HFFc6 (cell line): ENCODE results near the gene EPHX1. TPM values are rescaled to one million over a fixed set of nuclear protein-coding genes. Genes with fewer than 3 reads are reported as not detected.
A peak's percentile ranks its signal among the peaks of the same experiment; 100 is the strongest.

Experiments
- DNase-seq: peaks from one replicate; pipeline ENCODE4 v3.0.0-alpha.2; 2018
- H3K27ac Mint-ChIP-seq: 2 replicates; pipeline ENCODE4 v1.8.0; 2020; ENCODE audit warnings: mild to moderate bottlenecking, mixed read lengths
- H3K27me3 Mint-ChIP-seq: 2 replicates; pipeline ENCODE4 v1.8.0; 2021; ENCODE audit warnings: mild to moderate bottlenecking, moderate library complexity, mixed read lengths; ENCODE audit not compliant: insufficient read depth
- H3K36me3 Mint-ChIP-seq: 2 replicates; pipeline ENCODE4 v1.8.0; 2021; ENCODE audit warnings: low read depth, mixed read lengths
- H3K4me1 Mint-ChIP-seq: 2 replicates; pipeline ENCODE4 v1.8.0; 2020; ENCODE audit warnings: low read depth, mixed read lengths
- H3K4me3 Mint-ChIP-seq: 2 replicates; pipeline ENCODE4 v1.8.0; 2020; ENCODE audit warnings: mild to moderate bottlenecking, moderate library complexity, mixed read lengths
- H3K9me3 Mint-ChIP-seq: 2 replicates; pipeline ENCODE4 v1.8.0; 2020; ENCODE audit warnings: mild to moderate bottlenecking, mixed read lengths
- total RNA-seq, 6 experiments: library from RNA; stranded (reverse); fragmentation: NEBNext Ultra II Directional; extraction: Animal tissue kit (Norgen Biotek cat#: 25700); gene quantifications; 2 replicates in 1 of 6; 3 replicates in 5 of 6; pipeline ENCODE4 v1.2.3, GENCODE V29; 2021
- TF ChIP-seq, protein P1 (sequence below): fragments of 200-600 bp; sonication (generic); IDR thresholded peaks from 2 replicates; pipeline ENCODE4 v1.5.0; 2021; ENCODE audit warnings: antibody characterized with exemption, mild to moderate bottlenecking

Gene EPHX1
- total RNA-seq, 6 experiments from 2014 or later: 30.3 to 38.7 (median 34.9) TPM

DNA sequence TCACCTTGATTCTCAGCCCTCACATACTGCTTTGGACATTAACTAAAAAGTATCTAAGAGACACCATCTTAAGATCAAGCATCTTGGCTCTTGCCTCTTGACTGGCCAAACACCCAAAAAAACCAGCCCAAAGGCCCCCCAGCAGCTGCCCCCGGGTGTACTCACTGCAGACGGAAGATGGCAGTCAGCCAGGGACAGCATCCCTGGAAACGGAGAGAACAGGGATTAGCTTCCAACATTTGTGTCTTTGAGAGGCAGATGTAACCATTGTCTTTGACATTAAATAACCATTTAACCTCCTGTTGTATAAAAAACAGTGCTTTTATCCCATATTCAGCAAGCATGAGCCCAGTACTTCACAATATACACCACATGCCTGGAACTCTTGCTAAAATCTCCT is 61.0 kb downstream of the EPHX1 start:
- H3K4me3 Mint-ChIP-seq: no peak overlapping the region
- peaks cover 32% of the 10 kb centered on the region for H3K36me3 Mint-ChIP-seq
- H3K27ac Mint-ChIP-seq: 0 out of 2 replicates have a peak overlapping the region, but pooled peaks have one; percentile 14
- no peaks in the 10 kb centered on the region for H3K27me3 Mint-ChIP-seq
- DNase-seq: no peak
- TF ChIP-seq, protein P1, sequence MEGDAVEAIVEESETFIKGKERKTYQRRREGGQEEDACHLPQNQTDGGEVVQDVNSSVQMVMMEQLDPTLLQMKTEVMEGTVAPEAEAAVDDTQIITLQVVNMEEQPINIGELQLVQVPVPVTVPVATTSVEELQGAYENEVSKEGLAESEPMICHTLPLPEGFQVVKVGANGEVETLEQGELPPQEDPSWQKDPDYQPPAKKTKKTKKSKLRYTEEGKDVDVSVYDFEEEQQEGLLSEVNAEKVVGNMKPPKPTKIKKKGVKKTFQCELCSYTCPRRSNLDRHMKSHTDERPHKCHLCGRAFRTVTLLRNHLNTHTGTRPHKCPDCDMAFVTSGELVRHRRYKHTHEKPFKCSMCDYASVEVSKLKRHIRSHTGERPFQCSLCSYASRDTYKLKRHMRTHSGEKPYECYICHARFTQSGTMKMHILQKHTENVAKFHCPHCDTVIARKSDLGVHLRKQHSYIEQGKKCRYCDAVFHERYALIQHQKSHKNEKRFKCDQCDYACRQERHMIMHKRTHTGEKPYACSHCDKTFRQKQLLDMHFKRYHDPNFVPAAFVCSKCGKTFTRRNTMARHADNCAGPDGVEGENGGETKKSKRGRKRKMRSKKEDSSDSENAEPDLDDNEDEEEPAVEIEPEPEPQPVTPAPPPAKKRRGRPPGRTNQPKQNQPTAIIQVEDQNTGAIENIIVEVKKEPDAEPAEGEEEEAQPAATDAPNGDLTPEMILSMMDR: no peak
- no peaks in the 10 kb centered on the region for H3K9me3 Mint-ChIP-seq
- peaks cover 24% of the 10 kb centered on the region for H3K4me1 Mint-ChIP-seq

DNA sequence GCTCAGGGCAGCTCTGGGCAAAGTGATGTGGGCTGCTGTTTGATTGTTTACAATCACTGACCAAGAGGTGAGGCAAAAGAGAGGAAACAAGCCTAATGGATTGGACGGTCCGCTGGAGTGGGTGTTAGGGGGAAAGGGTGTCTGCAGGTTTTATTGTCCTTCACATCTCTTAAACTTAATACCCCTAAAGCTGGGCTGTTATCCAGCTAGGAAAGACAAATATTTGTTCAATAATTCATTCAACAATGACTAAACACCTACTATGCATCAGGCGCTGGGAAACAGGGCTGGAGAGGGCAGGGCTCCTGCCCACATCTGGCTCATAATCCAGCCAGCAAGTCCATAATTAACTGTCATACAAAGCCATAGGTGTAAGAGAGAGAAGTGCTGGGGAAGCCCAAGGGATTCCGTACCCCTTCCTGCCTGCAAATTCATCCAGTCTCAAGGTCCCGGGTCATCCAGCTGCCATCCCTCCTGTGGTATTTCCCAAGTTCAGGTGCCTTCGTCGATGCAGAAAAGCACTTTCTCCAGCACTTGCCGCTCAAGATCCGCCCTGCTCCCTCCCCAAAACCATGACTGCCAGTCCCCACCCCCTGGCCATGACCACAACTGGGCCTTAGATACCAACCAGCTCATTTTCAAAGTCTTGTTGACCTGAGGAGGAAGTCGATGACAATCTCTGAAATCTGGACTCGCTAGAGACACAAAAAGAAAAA is 61.6 kb downstream of the EPHX1 start:
- TF ChIP-seq, protein P1: no peak
- Mint-ChIP-seq H3K4me3 (no peak overlapping the region), H3K9me3 (no peaks in the 10 kb centered on the region), H3K4me1 (peaks cover 18% of the 10 kb centered on the region), H3K27me3 (no peaks in the 10 kb centered on the region), H3K27ac (peak overlapping the region; percentile 14; the same call in 1 of the 2 replicates), H3K36me3 (peaks cover 32% of the 10 kb centered on the region)
- no peak for DNase-seq

DNA sequence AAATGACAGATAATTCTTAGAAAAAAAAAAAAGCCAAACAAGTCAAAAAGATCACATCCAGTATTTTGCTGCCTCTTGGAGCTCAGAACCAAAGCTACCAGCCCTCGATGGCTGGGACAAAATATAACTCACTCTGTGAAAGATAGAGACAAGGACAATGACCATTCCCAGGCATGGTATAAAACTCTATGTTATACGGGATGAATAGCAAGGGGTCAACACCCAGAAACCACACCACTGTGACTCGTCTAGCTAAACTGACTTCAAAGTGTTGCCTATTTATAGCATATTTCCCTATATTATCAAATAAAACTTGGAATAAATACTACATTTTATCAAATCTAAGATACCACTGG is 62.1 kb downstream of the EPHX1 start:
- no peak overlapping the region for H3K4me3 Mint-ChIP-seq
- no peak overlapping the region for H3K27ac Mint-ChIP-seq
- TF ChIP-seq, protein P1: no peak
- H3K4me1 Mint-ChIP-seq: peaks cover 13% of the 10 kb centered on the region
- no peaks in the 10 kb centered on the region; the same call in 1 of the 2 replicates for H3K27me3 Mint-ChIP-seq
- H3K9me3 Mint-ChIP-seq: no peaks in the 10 kb centered on the region
- DNase-seq: no peak
- peaks cover 30% of the 10 kb centered on the region for H3K36me3 Mint-ChIP-seq

DNA sequence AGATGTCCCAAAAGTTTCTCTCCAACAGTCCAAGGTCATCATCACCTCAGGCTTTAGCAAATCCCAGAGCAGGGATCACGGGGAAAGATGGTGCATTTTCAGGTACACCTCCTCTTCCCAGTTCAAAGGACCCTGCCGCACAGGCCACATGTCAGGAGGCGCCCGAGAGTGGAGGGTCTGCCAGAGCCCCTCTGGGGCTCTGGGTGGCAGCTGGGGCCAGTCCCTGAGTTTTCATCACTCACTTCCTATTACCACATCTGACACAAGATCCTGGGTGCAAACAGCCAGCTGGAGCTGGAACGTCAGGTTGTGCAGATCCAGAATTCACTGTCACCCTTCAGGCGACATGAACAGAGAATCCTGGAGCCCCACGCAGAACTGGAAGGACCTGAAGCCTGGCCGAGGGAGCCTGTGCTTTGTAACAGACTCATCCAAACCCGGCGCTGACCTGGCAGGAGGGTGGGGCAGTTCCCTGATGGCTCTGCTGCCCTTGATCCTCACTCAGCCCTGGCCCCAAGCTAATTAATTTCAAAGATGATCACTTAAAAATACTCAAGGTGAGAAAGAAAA is 63.4 kb downstream of the EPHX1 start:
- DNase-seq: no peak
- peaks cover 23% of the 10 kb centered on the region for H3K36me3 Mint-ChIP-seq
- no peak overlapping the region for H3K27ac Mint-ChIP-seq
- H3K9me3 Mint-ChIP-seq: no peaks in the 10 kb centered on the region
- H3K27me3 Mint-ChIP-seq: no peaks in the 10 kb centered on the region; the same call in 1 of the 2 replicates
- no peak overlapping the region for H3K4me3 Mint-ChIP-seq
- TF ChIP-seq, protein P1: no peak
- H3K4me1 Mint-ChIP-seq: peaks cover 17% of the 10 kb centered on the region

DNA sequence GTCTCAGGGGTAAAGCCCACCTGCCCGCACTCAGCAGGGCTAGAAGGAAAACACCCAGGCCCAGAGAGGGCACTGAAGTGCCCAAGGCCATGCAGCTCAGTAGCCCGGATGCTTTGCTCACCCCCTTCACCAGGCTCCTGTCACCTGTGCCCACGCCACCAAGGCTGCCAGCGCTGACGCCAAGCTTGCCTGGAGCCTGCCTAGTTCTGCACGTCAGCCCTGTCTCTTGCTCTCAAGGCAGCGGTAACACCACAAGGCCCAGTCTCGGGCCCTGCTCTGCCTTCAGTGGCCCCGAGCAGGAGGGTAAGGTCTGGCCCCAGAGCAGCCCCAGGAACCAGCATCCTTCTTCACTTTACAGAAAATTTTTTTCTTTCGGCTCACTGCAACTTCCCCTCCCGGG is 64.5 kb downstream of the EPHX1 start:
- DNase-seq: no peak
- no peaks in the 10 kb centered on the region; the same call in 1 of the 2 replicates for H3K27me3 Mint-ChIP-seq
- H3K4me1 Mint-ChIP-seq: peaks cover 26% of the 10 kb centered on the region
- H3K27ac Mint-ChIP-seq: no peak overlapping the region
- H3K36me3 Mint-ChIP-seq: peaks cover 23% of the 10 kb centered on the region
- H3K4me3 Mint-ChIP-seq: no peak overlapping the region
- TF ChIP-seq, protein P1: no peak
- no peaks in the 10 kb centered on the region for H3K9me3 Mint-ChIP-seq
